ENCODE results near the gene SORBS1.

SORBS1 gene

GRCh38 chr10:95467162-95467599 is 94.0 kb downstream of the SORBS1 start:
- in situ Hi-C loops (cut with MboI; ENCODE audit: low sequenced_read_pairs), result no loop called here

GRCh38 chr10:95466436-95466835 is 94.7 kb downstream of the SORBS1 start:
- in situ Hi-C loops (cut with MboI; ENCODE audit: low sequenced_read_pairs), result no loop called here

- in situ Hi-C loops (cut with MboI; ENCODE audit: low sequenced_read_pairs), result no loop called here
These were observed 96.9 kb downstream of the SORBS1 start for GRCh38 chr10:95464280-95464679.

- in situ Hi-C loops (cut with MboI; ENCODE audit: low sequenced_read_pairs), result no loop called here
These were observed 98.2 kb downstream of the SORBS1 start for GRCh38 chr10:95462740-95463667.

GRCh38 chr10:95461611-95462010 is 99.6 kb downstream of the SORBS1 start:
- in situ Hi-C loops (cut with MboI; ENCODE audit: low sequenced_read_pairs), result no loop called here

- in situ Hi-C loops (cut with MboI; ENCODE audit: low sequenced_read_pairs), result no loop called here
These were observed 101.6 kb downstream of the SORBS1 start for GRCh38 chr10:95459446-95460045.

- in situ Hi-C loops (cut with MboI; ENCODE audit: low sequenced_read_pairs), result no loop called here
These were observed 102.3 kb downstream of the SORBS1 start for GRCh38 chr10:95458871-95459270.

GRCh38 chr10:95458014-95458413 is 103.2 kb downstream of the SORBS1 start:
- in situ Hi-C loops (cut with MboI; ENCODE audit: low sequenced_read_pairs), result no loop called here

- in situ Hi-C loops (cut with MboI; ENCODE audit: low sequenced_read_pairs), result no loop called here
These were observed 103.8 kb downstream of the SORBS1 start for GRCh38 chr10:95457319-95457886.

- in situ Hi-C loops (cut with MboI; ENCODE audit: low sequenced_read_pairs), result no loop called here
These were observed 104.7 kb downstream of the SORBS1 start for GRCh38 chr10:95456516-95456915.

- in situ Hi-C loops (cut with MboI; ENCODE audit: low sequenced_read_pairs), result no loop called here
These were observed 106.2 kb downstream of the SORBS1 start for GRCh38 chr10:95454940-95455339.

- in situ Hi-C loops (cut with MboI; ENCODE audit: low sequenced_read_pairs), result no loop called here
These were observed 106.8 kb downstream of the SORBS1 start for GRCh38 chr10:95454356-95454755.

GRCh38 chr10:95451568-95452524 is 109.3 kb downstream of the SORBS1 start:
- in situ Hi-C loops (cut with MboI; ENCODE audit: low sequenced_read_pairs), result no loop called here

GRCh38 chr10:95451150-95451549 is 110.0 kb downstream of the SORBS1 start:
- in situ Hi-C loops (cut with MboI; ENCODE audit: low sequenced_read_pairs), result no loop called here

GRCh38 chr10:95450188-95450587 is 111.0 kb downstream of the SORBS1 start:
- in situ Hi-C loops (cut with MboI; ENCODE audit: low sequenced_read_pairs), result no loop called here

GRCh38 chr10:95447685-95448084 is 113.5 kb downstream of the SORBS1 start:
- in situ Hi-C loops (cut with MboI; ENCODE audit: low sequenced_read_pairs), result no loop called here

- in situ Hi-C loops (cut with MboI; ENCODE audit: low sequenced_read_pairs), result no loop called here
These were observed 115.2 kb downstream of the SORBS1 start for GRCh38 chr10:95445837-95446486.

- in situ Hi-C loops (cut with MboI; ENCODE audit: low sequenced_read_pairs), result no loop called here
These were observed 115.8 kb downstream of the SORBS1 start for GRCh38 chr10:95445223-95445836.

GRCh38 chr10:95444792-95445191 is 116.4 kb downstream of the SORBS1 start:
- in situ Hi-C loops (cut with MboI; ENCODE audit: low sequenced_read_pairs), result no loop called here

GRCh38 chr10:95443636-95444035 is 117.5 kb downstream of the SORBS1 start:
- in situ Hi-C loops (cut with MboI; ENCODE audit: low sequenced_read_pairs), result no loop called here

Measured in HL-60/S4 (cell line).